Psoas muscle (tissue), 8 donors: Measurements from ENCODE around the gene JOSD2. TPM values are rescaled to one million over a fixed set of nuclear protein-coding genes. Genes with fewer than 3 reads are reported as not detected.

ENCODE experiments used
- ATAC-seq, 4 donors: fragments of 200-7000 bp; cut with Tn5 transposase; one replicate each; pipeline ENCODE4 v1.9.1; 2020; ENCODE audit warnings: moderate library complexity in 3 of 4, mild to moderate bottlenecking in 2 of 4
- DNase-seq, 2 donors: peaks; one replicate each; pipeline ENCODE4 v3.0.0-alpha.2; 2020
- H3K27ac ChIP-seq: fragments of 200-600 bp; one replicate; pipeline ENCODE4 v1.8.0; 2022
- H3K27me3 ChIP-seq, 3 donors: fragments of 200-600 bp in 1 of 3; one replicate each; pipeline versions ENCODE4 v1.6.1 to v1.8.0; 2013 to 2022; ENCODE audit warnings: low read length in 2 of 3, mild to moderate bottlenecking in 2 of 3, moderate library complexity in 1 of 3; ENCODE audit not compliant: insufficient read depth in 3 of 3
- H3K36me3 ChIP-seq, 2 donors: fragments of 200-600 bp in 1 of 2; one replicate each; pipeline versions ENCODE4 v1.6.1 to v1.8.0; 2013 to 2022; ENCODE audit warnings: low read depth in 1 of 2, mild to moderate bottlenecking in 1 of 2, moderate library complexity in 1 of 2; ENCODE audit not compliant: insufficient read depth in 1 of 2
- H3K4me1 ChIP-seq: fragments of 200-600 bp; one replicate; pipeline ENCODE4 v1.8.0; 2022
- H3K4me3 ChIP-seq: fragments of 200-600 bp; one replicate; pipeline ENCODE4 v1.8.0; 2022; ENCODE audit warnings: mild to moderate bottlenecking
- H3K9me3 ChIP-seq: fragments of 200-600 bp; one replicate; pipeline ENCODE4 v1.8.0; 2022
- WGBS, 3 donors: extraction: QIAGEN DNeasy Blood & Tissue Kit; methylation state at CpG; one replicate each; pipeline versions ENCODE4 v1.1.6 to v1.1.7; 2013; 5-methylcytosine and 5-hydroxymethylcytosine counted together
- intact Hi-C, 2 donors: fragments of 100-400 bp; cut with DNase I; formaldehyde crosslinking; loops; one replicate each; pipeline versions ENCODE4 v1.11.0 to v1.14.2; 2022
- polyA plus RNA-seq, 3 donors: library from polyadenylated mRNA; stranded (reverse); fragments of 200-250 nt; gene quantifications; one replicate each; pipeline ENCODE4 v1.2.3, GENCODE V29; 2013
- total RNA-seq, 4 donors: library from RNA; stranded (reverse); fragmentation: NEBNext Ultra II Directional in 2 of 4; extraction: Animal tissue kit (Norgen Biotek cat#: 25700) in 2 of 4; gene quantifications; one replicate each; pipeline versions ENCODE4 v1.2.1 to v1.2.4, GENCODE V29; 2021 to 2023
- TF ChIP-seq, protein P1 (sequence below): fragments of 200-600 bp; IDR thresholded peaks from one replicate; pipeline ENCODE4 v1.8.0; 2022; ENCODE audit warnings: antibody characterized with exemption
- donor health status: healthy with polysubstance abuse.
- donor health status: DM: no; HTN: no; CAD: no; lungs with moderate emphysema.
- donor health status: Bipolar disorder and iron deficiency.
- donor health status: healthy.
- donor health status: DM: yes; HTN: yes; CAD: no.
- donor health status: DM: no; HTN: no; CAD: no.
- donor health status: DM: no; HTN: no; CAD: no.
- donor health status: DM: yes; HTN: yes; CAD: no.

The JOSD2 gene
- total and polyA plus RNA-seq, 7 donors: 28.5 to 87.2 (median 41.0) TPM

DNA sequence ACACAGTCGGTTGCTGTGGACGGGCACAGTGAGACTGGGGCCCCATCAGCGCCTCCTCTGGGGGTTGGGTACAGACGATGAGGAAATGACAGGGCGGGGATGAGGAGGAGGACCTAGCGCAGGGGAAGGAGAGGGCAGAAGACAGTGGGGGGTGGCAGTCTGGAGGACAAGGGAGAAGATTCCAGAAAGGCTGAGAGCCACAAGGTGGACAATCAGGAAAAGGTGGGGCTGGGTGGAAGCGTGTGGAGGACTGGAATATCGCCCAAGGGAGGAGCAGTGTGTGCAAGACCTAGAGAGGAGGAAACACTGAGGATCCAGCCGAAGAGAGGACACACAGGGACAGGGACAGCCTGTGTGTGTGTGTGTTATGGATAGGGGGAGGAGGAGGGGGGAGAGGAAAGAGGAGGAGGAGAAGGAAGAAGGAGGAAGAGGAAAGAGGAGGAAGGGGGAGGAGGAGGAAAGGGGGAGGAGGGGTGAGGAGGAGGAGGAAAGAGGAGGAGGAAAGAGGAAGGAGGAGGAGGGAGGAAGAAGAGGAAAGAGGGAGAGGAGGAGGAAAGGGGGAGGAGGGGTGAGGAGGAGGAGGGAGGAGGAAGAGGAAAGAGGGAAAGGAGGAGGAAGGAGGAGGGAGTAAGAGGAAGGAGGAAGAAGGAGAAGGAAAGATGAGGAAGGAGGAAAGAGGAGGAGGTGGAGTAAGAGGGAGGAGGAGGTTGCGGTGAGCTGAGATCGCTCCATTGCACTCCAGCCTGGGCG lies 18.5 kb downstream of the JOSD2 start:
- ATAC-seq: peak; percentile 17 to 53 (median 28)
- TF ChIP-seq, protein P1, sequence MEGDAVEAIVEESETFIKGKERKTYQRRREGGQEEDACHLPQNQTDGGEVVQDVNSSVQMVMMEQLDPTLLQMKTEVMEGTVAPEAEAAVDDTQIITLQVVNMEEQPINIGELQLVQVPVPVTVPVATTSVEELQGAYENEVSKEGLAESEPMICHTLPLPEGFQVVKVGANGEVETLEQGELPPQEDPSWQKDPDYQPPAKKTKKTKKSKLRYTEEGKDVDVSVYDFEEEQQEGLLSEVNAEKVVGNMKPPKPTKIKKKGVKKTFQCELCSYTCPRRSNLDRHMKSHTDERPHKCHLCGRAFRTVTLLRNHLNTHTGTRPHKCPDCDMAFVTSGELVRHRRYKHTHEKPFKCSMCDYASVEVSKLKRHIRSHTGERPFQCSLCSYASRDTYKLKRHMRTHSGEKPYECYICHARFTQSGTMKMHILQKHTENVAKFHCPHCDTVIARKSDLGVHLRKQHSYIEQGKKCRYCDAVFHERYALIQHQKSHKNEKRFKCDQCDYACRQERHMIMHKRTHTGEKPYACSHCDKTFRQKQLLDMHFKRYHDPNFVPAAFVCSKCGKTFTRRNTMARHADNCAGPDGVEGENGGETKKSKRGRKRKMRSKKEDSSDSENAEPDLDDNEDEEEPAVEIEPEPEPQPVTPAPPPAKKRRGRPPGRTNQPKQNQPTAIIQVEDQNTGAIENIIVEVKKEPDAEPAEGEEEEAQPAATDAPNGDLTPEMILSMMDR: no peak
- Histone ChIP-seq H3K27ac (peak overlapping the region; percentile 67), H3K36me3 (peaks cover 0 to 2% of the 10 kb centered on the region in 2 donors), H3K4me1 (peaks cover 19% of the 10 kb centered on the region), H3K27me3 (no peaks in the 10 kb centered on the region), H3K4me3 (no peak overlapping the region), H3K9me3 (no peaks in the 10 kb centered on the region)
- WGBS, 3 donors: 6 to 21% (median 9%) methylated on average over 8 to 11 of the region's 12 CpGs
- peak; percentile 43 to 60 for DNase-seq
- intact Hi-C loops: no loop called here

DNA sequence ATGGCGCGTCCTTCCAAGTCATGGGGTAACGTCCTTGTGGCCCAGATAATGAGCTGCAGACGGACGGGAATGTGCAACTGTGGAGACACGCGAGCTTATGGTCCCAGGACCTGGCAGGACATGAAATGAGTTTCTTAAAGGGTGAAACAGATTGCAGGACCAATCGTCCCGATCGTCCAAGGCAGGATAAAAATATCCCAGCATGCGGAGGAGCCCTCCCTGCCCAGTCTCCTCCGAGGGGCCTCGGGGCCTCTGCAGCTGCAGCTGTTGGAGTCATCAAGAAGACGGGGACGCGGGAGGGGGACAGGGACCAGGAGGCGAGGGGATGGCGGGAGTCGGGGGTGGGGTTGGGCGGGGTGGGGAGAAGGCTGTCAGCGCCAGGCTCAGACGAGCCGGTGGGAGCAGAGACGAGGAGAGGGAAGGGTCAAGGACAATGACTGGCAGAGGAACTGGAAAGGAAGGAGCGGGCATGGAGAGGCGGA lies 20.0 kb downstream of the JOSD2 start:
- peak; percentile 56 to 83 (median 76) for ATAC-seq
- intact Hi-C loops: no loop called here
- Histone ChIP-seq H3K27ac (peak overlapping the region; percentile 67), H3K36me3 (peaks cover 0 to 14% of the 10 kb centered on the region in 2 donors), H3K27me3 (no peaks in the 10 kb centered on the region), H3K4me1 (peaks cover 19% of the 10 kb centered on the region), H3K9me3 (no peaks in the 10 kb centered on the region), H3K4me3 (peak overlapping the region; percentile 41)
- DNase-seq: peak; percentile 75 to 85
- TF ChIP-seq, protein P1: no peak
- 6 to 9% (median 7%) methylated on average over 26 of the region's 26 CpGs for WGBS, 3 donors

DNA sequence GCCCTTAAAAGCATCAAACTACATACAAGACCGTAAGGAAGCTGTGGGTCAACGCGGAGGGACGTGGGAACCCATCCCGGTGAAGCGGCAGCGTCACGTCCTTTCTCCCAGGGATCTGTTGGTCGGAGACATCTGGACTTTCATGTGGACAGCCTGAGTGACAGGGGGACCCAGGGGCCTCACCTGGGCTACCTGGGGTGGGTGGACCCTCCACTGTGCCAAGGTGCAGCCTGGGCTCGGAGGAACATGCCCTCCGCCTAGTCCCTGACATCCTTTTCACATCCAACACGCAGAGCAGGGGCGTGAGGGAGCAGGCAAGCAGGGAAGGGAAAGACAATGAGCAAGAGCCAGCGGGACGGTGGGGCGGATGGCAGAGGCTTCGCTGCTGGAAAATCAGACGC lies 20.6 kb downstream of the JOSD2 start:
- no peaks in the 10 kb centered on the region for H3K9me3 ChIP-seq
- DNase-seq: peak in 1 of 2 donors; percentile 52
- peak in 2 of 4 donors; percentile 4 to 5 for ATAC-seq
- peak overlapping the region; percentile 31 for H3K4me3 ChIP-seq
- peaks cover 0 to 14% of the 10 kb centered on the region in 2 donors for H3K36me3 ChIP-seq
- H3K27ac ChIP-seq: peak overlapping the region; percentile 67
- H3K27me3 ChIP-seq: no peaks in the 10 kb centered on the region
- H3K4me1 ChIP-seq: peaks cover 19% of the 10 kb centered on the region
- TF ChIP-seq, protein P1: no peak
- intact Hi-C loops: no loop called here
- WGBS, 3 donors: 75 to 81% (median 78%) methylated on average over 18 of the region's 18 CpGs

DNA sequence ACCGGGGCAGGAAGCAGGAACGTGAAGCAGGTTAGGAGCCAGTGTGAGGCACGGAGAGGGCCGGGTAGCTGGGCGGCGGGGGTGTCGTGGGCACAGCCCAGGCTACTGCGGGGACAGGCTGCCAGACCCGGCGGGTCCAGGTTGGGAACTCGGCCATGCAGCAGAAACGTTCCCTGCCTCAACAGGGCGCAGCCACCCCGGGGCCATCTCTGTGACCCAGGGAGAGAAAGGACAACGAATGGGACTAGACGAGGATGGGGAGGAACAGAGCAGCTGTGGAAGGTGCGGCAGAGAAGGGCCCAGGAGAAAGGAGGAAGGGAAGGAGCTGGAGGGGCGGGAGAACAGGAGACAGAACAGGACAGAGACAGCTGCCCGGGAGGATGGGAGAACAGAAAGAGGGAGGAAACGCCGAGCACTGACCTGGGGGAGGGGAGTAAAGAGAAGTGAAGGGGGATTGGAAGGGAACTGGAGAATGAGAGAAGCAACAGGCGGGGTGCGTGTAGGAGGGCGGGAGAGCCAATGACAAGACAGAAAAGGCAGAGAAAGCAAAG lies 21.5 kb downstream of the JOSD2 start:
- Histone ChIP-seq H3K4me1 (peaks cover 19% of the 10 kb centered on the region), H3K27me3 (no peaks in the 10 kb centered on the region), H3K4me3 (no peak overlapping the region), H3K36me3 (peaks cover 0 to 14% of the 10 kb centered on the region in 2 donors), H3K9me3 (no peaks in the 10 kb centered on the region), H3K27ac (peak overlapping the region; percentile 67)
- DNase-seq: peak; percentile 30 to 53
- intact Hi-C loops: no loop called here
- TF ChIP-seq, protein P1: no peak
- WGBS, 3 donors: 32 to 46% (median 36%) methylated on average over 24 of the region's 24 CpGs
- ATAC-seq: peak in 2 of 4 donors; percentile 10 to 16
